Activated T-cell treated with anti-CD3 and anti-CD28 coated beads for 48 hours (primary cell): Measurements from ENCODE around the gene OCA2.

ENCODE experiments used
- DNase-seq: peaks from one replicate; pipeline ENCODE4 v3.0.0-alpha.2; 2020; ENCODE audit warnings: low read depth

OCA2 gene

DNA sequence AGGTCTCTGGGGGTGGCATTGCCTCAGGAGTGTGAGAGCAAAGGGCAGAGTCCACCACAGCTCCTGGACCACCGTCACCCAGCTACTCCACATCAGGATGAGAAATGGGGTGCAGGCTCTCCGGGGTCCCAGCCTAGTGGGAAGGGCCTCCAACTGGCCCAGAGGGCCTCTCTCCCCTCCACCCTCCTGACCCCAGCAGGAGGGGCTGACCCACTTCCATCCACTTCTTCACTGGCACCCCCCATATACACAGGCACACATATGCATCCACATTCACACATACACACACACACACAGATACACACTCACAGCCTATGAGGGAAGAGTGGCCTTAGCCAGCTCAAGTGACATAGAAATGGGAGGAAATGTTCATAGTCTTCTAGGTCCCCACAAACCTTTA lies 286.0 kb downstream of the OCA2 start:
- DNase-seq: no peak

DNA sequence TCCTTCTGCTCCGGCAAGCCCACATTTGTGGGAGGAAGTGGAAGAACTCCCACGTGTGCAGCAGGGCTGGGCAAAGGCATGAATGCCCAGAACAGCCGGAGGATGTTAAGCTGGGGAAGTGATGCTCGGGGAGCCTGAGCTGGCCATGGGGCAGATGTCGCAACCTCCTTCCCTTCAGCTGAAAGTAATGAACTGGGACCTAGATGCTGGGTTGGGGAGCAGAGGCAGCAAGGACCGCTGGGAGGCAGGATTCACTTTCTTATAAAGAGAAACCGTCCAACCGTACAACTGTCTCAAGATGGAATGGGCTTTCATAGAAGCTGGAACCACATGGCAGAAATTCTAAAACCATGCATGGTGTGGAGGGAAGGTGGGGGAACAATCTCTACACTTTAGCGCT lies 290.9 kb downstream of the OCA2 start:
- DNase-seq: no peak

DNA sequence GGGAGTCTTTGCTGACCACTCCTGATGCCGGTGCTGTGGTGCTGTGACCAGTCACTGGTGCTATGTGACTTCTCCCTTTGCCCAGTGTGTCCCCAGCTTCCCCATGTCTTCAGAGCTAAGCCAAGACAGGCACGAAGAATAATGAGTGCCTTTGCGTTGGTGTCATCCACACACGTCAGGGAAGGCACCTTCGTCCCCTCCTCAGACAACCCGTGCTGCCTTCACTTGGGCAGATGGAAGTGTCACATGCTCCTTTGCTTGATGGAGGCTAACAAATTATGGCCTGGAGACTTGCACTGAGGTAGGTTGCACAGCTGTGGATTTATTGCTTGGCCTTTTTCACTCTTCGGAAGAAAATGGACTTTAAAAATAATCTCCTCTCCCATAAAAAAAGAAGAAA lies 291.8 kb downstream of the OCA2 start:
- DNase-seq: no peak

DNA sequence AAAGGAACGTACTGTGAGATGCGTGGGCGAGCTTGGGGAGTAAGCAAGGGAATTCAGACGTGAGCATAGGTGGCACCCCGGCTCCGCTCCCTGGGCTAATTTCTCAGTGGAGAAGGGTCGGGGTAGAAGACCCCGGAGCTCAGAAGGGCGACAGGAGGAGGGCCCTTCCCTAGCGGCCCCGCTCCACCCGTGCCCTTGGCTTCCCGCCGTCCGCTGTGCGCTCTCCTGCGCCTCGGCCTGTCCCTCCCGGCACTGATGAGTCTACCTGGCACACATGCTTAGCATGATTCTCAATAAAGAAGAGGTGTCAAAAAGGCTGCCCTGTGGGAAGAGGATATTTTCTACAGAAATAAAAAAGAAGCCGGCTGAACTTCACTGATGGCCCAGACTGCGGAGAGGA lies 292.7 kb downstream of the OCA2 start:
- no peak for DNase-seq

DNA sequence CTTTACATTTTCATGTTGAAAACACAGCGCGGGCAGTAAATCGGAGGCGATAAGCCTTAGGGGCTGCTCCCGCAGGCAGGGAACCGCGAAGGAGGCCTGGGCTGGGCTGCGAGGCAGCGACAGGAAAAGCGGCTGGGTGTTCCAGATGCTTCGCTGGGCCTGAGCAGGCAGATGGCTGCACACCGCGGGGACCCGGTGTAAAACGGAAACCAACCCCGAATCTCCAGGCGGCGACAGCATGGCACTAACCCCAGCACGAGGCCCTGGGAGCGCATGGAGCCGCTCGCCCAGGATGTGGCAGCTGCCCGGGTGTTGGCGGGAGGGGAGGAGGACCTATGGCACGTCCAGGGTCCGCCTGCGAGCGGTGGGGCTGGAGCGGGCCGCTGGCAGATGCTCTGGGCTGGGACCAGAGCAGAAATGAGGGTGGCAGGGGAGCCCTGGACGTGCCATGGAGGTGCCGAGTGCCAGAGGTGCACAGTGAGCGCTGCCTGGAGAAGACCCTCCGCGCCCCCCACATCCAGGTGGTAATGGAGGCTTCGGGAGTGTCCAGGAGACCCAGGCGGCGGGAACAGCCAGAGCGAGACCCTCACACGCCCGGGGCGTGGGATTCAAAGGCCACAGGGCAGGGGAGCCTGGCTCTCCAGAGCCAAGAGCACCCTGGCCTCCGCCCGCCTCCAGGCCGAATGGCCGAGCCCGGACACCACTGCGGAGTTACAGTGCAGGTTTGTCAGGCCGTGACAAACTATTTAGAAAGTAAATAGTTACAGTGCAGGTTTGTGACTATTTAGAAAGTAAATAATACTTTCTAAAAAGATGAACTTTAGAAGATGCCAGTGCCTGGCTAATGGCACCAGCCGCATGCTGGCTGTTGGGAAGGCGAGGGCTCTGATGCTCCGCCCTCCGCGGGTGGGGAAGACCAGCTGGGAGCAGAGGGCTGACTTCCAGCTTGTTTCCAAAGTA lies 293.6 kb downstream of the OCA2 start:
- no peak for DNase-seq

DNA sequence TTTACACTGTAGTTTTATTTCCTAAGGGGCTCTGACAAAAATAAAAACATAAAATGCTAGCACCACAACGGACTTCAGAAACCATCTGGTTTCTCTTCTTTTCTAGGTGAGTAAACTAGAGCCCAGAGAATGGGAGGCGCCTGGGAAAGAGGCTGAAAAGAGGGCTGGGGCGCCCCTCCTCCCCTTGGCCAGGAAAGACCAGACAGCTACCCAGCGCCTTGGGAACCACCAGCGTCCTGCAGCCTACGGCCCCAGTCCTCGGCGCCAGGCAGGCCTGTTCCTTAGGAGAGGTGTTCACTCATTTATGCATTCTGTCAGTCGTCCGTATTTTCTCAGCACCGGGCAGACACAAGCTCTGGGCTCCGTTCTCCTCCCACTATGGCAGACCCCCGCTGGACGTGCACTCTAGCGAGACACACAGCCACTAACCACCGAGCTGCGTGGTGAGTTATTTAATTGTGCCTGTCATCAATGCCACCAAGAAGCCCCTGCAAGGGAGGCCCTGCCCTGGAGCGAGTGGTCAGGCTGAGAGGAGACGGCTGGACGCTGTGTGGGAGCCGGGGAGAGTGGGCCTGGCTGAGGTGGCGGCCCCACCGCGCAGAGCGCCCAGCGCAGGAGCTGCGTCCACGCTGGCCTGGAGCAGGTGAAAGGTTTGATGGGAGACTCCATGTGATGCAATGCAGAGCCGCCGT lies 294.4 kb downstream of the OCA2 start:
- no peak for DNase-seq

DNA sequence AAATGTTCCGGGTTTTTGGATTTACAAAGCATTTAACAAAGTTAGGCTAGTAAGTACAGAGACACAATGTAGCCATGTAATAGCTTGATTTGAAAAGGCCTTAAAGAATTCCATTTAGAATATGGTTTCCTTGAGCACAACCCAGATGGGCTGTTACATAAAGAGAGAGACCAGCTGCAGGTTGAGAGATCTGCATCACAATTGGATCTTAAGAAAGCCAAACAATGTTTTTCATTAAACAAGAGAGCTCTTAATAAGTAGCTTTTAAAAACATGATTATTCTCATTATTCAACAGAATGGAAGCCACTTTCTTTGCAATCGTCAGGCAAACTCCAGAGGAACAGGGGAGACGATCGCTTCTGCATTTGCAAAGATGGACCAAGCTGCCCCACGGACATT lies 300.3 kb downstream of the OCA2 start:
- no peak for DNase-seq

DNA sequence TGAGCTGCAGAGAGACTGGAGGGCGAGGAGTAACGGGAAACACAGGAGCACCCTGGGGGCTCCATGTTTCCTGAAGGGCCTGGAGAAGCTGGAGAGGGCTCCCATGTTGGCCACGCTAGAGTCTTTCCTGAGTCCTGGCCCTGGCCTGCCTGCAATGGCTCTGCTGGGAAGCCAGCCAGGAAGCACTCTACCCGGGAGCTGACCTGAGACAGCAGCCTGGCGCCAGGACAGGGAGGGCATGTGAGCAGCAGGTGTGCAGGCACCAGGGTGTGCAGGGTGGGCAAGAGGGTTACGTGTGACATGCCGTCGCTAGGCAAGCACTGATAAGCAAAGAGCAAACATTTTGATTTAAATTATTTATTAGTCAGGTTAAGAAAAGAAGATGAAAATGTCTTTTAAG lies 301.4 kb downstream of the OCA2 start:
- no peak for DNase-seq

DNA sequence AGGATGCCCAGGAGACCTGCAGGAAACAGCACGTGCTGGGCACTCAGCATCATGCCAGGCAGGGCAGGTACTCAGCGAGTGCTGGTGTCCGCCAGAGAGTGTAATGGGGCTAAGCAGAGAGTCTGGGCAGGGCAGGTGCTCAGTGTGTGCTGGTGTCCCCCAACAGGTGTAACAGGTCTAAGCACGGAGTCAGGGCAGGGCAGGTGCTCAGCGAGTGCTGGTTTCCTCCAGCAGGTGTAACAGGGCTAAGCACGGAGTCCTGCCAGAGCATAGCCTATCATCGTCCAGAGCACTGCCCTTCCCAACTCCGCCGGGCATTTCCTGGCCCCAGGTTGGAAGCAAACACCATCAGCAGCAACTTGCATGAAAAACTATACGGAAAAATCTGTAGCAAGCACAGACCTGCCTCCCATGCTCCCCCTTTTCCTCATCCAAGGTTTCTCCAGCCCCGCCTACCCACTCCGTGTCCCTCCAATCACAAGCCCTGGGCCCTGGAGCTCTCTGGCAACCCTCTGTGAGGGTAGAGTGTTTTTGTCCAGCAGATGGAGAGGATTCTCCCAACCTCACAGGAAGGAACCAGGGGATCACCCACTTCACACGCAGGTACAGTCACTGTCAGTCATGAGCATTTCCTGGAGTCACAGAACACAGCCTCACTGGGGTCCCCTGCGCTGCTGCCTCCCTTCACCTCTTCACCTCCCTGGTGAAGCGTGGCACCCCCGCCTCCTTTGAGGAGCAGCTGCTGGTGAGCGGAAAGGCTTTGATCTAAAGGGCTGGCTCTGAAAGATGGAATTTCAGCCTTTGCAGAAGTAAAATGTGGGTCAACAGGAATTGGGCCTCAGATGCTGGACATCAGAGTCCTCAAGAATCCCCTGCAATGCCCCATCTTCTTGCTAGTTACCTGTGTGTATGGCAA lies 302.5 kb downstream of the OCA2 start:
- no peak for DNase-seq

DNA sequence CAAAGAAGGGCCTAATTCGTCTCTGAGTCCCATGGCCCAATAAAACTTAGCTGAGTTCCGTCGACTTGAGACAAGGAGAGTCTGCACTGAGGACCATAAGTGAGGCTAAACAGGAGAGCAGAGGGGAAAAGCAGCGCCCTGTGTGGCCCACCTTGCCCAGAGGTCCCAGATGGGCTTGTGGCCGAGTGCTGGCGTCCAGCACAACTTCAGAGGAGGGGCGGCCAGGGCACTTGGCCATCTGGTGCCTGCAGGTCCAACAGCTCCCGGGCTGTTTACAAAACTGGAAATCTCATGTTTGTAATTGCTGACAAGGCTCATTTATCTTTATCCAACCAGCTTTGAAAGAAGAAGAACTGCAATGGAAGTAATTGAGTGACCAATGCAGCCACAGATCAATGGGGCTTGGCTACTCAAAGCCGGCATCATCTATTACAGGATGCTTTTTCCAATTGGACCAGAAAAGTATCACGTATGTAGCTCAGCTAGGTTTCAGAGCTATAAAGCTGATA lies 306.3 kb downstream of the OCA2 start:
- DNase-seq: no peak

DNA sequence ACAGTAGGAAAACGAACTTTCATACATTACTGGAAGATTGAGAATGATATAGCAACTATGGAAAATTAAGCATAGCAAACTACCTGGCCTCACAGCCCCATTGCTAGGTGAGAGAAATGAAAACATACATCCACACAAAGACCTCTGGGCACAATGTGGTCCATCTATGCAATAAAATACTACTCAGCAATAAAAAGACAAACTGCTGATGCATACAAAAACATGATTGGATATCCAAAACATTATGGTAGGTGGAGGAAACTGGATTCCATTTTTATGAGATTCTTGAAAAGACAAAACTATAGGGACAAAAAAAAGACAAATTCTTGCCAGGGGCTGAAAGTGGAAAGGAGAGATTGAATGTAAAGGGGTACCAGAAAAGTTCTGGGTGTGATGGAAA lies 308.8 kb downstream of the OCA2 start:
- no peak for DNase-seq

DNA sequence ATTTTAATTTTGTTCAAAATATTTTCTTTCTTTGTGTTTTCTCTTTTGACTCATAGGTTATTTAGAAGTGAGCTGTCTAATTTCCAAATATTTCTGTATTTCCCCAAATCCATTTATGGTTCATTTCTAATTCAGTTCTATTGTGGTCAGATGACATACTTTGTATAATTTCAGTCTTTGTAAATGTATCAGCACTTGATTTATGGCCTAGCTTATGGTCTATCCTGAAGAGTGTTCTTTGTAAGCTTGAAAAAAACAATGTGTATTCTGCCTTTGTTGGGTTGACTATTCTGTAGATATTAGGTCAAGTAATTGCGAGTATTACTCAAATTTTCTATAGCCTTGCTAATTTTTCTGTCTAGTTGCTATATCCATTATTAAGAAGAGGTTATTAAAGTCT lies 311.2 kb downstream of the OCA2 start:
- DNase-seq: no peak

DNA sequence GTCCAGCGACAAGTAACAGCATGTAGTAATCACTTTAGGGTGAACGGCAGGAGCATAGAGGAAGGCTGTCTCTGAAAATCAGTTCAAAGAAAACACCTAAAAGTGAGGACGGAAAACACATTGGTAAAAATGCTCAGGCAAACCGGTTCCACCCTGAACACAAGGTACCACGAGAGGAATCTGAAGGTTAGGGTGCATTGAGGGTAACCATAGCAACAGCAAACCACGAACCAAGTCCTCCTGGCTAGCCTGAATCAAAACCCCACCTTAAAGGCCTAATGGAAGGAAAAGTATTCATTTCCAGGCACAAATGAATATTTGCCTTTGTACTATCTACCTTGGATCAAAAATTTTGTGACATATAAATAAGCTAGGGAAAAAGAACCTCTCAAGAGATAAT lies 315.0 kb downstream of the OCA2 start:
- no peak for DNase-seq

DNA sequence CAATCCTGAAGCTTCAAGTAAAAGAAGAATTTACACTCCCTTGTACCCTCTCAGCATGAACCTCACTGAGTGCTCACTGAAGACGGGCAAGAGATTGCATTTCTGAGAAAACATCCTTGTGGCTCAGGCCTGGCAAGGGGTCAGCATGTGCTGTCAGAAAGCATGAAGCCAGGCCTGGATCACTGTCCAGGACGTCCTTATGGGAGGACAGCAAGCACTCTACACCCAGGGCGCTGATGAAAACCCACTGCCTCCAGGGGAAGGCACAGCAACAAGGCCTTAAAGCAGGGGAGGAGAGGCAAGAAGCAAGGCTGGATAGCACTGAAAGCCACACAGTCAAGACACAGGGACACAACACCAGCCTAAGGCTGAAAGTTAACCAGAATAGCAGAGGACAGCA lies 315.4 kb downstream of the OCA2 start:
- DNase-seq: no peak

DNA sequence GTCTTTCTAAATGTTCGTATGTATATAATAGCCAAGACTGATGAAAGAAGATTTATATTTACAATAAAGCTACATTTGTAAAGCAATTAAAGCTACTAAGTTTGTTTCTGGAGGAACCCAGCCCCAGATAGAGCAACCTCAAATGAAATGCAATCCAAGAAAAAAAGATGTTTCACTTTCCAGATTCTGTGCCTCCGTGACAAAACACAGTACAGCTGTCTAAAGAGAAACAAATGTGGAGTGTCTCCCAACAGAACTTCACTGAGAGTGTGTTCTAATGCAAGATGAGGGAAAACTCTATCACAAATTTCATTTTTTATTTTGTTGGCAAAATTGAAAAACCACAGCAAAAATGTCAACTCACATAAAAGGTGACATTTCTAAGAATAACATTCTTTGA lies 317.0 kb downstream of the OCA2 start:
- DNase-seq: no peak

DNA sequence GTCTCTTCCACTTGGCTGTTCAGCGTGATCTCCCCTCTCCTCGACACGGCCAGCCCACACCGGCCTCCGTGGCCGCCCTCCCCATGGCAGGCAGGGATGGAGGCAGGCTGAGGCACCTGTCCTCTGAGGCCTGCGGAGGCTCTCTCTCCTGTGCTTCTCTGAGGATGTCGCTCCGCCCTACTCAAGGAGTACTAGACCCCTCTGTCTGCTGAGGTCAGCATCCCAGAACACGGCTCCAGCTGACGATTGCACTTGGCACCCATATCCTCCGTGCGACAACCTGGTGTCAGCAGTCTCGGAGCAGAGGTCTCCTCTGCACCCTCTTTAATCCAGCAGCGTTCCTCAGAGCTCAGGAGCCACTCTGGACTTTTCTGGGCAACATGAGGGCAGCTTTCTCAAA lies 322.6 kb downstream of the OCA2 start:
- no peak for DNase-seq

DNA sequence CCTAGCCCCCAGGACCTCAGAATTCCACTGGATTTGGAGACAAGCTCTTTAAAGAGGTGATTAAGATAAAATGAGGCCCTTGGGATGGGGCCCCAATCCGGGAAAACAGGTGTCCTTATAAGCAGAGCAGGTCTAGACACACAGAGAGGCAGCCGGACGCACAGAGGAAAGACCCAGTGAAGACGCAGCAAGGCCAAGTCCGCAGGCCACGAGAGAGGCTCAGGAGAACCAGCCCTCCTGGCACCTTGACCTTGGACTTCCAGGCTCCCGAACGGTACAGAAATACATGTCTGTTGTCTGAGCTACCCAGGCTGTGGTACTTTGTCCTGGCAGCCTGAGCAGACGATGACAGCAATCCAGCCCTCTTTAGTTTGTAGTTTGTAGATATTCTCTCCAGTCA lies 324.5 kb downstream of the OCA2 start:
- DNase-seq: no peak

DNA sequence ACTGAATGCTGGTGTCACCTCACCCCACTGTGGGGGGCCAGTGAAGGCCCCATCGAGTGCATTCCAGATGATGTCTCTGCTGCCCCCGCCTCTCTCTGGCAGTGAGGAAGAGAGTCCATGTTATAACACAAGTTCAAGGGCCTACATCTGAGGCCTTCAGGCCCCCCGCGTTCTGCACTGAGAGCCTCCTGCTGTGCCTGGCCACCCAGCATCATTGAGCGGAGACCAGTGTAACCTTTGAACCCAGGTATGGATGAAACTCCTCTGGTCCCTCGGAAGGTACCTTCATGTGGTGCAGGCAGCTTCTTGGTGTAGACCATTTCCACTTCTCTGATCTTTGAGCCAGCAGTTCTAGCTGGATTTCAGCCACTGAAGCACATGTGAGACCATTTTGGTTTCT lies 324.9 kb downstream of the OCA2 start:
- DNase-seq: no peak

DNA sequence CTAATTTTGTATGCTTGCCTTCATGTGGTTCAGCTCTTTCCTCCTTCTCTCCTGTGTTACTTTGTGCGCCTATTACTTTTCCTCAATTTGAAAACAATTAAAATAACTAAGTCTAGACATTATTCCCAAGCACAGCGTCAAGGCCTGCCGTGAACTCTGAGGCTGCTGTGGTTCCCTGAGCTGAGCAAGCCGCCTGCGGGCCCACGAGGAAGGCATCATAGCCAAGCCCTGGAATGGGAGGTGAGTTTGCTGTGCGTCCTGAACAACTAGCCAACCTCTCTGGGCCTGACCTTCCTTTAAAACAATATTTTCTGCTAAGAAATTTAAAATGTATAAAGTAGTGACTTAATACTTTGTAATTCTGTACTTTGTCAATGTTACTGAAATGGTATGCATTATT lies 327.2 kb downstream of the OCA2 start:
- DNase-seq: no peak

DNA sequence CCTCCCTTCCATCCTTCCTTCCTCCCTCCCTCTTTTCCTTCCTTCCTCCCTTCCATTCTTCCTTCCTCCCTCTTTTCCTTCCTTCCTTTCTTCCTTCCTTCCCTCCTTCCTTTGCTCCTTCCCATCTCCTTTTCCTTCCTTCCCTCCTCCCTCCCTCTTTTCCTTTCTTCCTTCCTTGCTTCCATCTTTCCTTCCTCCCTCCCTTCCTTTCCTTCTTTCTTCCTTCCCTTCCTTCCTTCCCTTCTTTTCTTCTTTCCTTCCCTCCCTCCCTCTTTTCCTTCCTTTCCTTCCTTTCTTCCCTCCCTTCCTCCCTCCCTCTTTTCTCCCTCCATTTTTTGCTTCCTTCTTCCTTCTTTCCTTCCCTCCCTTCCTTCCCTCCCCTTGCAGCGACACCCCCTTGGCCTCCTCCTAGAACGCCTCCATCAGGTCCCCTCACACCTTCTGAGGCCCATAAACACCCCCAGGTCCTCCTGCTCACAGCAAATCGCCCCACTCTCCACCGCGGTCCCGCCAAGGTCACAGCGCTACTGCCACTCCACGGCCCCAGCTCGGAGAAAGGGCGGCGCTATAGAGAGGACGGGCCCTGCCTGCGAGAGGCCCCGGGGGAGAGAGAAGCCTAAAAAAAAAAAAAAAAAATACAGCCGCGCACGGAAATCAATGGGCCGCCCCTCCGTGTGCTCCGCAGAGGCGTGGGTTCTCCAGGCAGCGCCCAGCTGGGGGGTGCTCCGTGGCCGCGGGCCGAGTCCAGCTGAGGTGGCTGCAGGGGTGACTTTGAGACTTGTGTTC lies 328.2 kb downstream of the OCA2 start:
- no peak for DNase-seq

DNA sequence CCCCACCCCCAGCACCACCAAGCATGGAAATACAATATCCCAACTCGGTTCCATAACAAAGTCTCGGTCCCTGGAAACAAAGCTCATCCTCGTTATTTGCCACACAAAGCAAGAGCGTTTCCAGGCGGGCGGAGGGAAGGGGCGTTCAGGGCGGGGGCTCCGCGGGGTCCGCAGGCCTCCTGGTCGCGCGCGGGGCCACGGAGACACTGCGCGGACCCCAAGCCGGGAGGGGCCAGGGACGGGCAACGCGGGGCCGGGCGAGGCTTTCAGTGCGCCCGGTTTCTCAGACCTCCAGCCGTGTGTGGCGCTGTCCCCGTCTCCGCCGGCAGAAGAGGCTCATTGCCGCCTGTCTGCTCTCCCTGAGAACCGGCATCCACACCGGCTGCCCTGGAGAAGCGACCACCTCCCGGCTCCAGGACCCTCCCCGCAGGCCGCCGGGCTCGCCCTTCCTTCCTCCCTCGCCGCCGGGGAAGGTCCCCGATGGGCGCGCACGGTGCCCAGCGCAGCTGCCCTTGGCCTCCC lies 329.0 kb downstream of the OCA2 start:
- DNase-seq: no peak
